ENCODE measurements around the gene PTPRC.

DNA sequence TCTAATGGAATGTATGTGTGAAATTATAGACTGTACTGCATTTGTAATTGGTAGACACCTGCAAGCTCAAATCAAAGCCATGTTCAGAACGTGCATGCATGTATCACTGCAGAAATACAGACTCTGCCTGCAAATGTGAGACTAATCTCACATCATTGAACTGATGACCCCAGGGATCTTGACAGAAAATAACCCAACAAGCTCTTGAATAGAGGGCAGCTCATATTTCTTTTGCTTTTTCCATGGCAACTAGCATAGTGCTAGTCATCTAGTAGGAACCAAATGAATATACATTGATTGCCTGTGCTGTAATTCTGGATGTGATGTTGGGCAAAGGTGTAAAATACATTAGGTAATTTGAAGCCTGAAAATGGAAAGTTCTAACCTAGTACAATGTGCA, 62.4 kb downstream of the PTPRC start:
- TF ChIP-seq, protein P1, sequence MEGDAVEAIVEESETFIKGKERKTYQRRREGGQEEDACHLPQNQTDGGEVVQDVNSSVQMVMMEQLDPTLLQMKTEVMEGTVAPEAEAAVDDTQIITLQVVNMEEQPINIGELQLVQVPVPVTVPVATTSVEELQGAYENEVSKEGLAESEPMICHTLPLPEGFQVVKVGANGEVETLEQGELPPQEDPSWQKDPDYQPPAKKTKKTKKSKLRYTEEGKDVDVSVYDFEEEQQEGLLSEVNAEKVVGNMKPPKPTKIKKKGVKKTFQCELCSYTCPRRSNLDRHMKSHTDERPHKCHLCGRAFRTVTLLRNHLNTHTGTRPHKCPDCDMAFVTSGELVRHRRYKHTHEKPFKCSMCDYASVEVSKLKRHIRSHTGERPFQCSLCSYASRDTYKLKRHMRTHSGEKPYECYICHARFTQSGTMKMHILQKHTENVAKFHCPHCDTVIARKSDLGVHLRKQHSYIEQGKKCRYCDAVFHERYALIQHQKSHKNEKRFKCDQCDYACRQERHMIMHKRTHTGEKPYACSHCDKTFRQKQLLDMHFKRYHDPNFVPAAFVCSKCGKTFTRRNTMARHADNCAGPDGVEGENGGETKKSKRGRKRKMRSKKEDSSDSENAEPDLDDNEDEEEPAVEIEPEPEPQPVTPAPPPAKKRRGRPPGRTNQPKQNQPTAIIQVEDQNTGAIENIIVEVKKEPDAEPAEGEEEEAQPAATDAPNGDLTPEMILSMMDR (conservative IDR thresholded peaks at IDR 0.05): no peak
- TF ChIP-seq ZFX (IDR thresholded peaks at IDR 0.05): no peak
